Right kidney (tissue), 1 donor: ENCODE data around the gene GLRX3.
"Not testable (repeated sequence)": the region's sequence is repeated elsewhere in the genome, so short reads cannot be mapped to it uniquely, and the experiment has no call there.

Experiments used
- DNase-seq: peaks from one replicate; pipeline ENCODE4 v3.0.0-alpha.2; 2016

The GLRX3 gene

DNA sequence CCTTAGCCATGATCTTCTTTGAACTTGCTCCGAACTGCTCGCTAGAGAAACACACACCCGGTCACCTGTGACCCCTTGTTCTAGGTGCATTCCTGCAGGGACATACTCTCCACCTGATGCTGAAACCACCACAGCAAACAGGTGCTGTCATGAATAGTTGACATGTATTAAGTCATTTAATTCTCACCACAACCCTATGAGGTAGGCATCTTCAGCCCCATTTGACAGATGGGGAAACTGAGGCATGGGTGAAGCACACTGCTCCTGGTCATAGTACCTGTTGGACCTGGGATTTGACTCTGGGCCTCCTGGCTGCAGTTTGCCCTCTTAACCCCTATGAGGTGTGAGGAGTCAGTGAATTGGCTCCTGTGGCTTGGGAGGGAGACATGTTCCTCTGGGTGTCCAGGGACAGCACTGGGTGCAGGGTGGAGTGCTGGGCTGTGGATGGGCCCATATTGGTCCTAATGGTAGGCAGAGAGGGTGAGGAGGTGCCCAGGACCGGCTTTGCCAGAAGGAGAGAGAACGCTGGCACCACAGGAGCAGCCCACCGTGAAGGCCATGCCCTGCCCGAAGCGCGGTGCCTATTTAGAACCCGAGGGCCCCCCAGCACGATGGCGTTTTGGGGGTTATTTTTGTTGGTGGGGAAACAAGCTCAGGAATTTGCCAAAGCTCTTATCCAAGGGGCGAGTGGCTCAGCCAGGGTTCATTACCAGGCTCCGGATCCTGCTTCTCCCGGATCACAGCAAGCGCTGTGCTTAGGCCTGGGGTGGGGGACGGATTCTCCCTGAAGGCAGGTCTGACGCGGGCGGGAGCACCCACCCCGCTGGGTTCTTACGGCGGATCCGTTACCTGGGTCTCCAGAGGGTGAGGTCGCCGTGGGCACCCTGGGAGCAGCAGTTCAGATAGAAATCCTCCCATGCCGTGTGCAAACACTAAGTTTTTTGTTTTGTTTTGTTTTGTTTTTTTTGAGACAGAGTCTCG is 52.3 kb downstream of the GLRX3 start:
- no peak for DNase-seq

DNA sequence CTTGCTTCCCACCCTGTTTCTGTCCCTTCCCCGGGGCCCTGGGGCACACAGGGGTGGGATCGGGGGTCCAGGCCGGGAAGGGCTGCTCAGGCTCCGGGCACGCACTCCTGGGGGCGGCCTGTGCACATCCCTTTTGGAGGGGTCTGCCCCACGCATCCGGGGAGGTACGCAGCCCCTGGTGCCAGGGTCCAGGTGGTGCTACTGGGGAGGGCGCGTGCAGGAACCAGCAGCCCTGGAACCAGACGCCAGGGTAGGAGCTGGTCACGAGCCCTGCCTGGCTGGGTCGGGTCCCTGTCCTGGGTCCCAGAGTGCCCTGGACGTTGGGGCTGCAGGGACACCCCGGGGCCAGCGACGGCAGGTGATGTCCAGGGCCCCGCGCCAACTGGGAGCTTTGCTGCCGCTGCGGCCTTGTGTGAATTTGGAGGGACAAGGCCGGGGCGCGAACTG is 53.4 kb downstream of the GLRX3 start:
- DNase-seq, result no peak

DNA sequence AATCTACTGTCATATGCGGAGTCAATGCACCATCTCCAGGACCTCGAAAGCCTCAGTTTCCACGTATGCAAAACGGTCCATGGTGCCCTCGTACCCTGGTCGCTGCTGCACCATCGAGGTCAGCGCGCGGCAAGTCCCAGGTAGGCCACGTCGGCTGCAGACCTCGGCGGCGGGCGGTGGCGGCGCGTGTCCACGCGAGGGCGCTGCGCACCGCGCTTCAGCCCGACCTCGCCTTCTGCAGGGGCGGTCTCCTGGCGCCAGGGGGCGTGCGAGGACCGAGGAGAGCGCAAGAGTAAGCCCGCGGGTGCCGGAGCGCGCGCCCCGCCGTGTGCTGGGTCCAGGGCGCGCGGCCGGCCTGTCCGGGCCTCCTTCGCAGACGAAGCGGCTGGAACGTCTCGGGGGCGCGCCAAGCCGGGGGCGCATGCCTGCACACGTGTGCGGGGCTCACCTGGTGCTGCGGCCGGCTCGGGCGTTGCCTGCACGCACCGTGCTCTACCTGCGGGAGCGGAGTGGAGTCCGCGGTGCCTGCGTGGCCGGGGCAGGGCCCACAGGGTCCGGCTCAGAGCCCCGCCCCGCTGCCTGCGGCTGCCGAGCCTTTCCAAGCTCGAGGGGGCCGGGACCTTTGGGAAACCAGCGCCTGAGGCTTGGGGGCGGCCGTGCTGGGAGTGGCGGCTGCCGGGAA is 54.0 kb downstream of the GLRX3 start:
- DNase-seq, result peak; percentile 99

DNA sequence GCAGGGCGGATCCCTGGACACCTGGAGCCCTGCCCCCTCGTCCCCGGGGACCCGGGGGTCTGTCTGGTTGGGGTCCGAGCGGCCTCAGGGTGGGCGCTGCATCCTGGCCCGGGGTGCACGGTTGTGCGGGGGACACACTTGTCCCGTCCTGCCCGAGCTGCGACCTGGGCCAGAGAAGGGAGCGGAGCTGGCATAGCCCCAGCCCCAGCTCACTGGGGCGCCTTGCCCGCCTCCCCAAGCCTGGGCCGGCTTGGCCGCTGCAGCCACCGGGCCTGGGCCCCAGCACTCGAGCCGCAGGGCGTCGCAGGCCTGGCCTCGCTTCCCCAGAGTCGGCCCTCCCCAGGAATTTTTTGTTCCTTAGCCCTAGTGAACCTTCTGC is 54.5 kb downstream of the GLRX3 start:
- no peak for DNase-seq

DNA sequence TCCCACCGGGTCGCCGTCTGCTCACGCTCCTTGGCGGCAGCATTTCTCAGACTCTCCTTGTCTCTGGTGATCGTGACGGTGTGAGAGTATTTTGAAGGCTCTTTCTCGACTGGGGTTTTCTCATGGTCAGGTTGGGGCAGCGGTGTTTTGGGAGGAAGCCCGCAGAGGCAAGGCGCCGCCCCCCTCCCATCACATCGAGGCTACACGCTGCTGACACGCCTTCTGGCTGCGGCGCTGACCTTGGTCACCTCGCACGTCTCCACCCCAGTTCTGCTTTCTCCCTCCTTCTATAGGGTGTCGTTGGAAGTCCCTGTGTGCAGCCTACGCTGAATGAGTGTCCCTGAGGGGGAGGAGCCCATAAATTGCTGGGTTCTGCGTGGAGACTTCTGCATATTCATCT is 55.2 kb downstream of the GLRX3 start:
- DNase-seq, result no peak

DNA sequence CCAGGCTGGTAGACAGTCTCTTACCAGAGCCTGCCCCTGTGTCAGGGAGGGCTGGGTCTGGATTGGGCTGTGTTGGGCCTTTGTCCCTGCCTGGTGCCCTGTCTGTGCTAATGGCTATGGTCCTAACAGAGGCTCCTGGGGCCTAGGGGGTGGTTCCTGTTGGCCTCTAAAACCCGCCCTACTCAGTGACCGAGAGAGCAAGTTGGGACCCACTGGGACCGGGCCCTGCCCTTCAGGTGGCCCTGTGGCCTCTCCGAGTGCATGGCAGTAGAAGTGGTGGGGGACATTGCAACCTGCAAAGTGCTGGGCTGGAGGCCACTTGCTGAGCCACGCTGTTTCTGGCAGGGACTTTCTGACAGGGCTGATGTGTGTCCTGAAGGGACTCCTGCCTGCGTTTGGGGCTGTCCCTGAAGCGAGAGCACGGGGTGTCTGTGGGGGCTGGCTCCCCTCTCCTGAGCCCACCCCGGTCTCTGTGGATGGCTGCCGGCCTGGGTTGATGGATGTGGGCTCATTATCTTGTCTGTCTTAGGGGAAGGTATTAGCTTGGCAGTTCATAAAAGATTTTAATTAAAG is 56.2 kb downstream of the GLRX3 start:
- DNase-seq, result no peak

DNA sequence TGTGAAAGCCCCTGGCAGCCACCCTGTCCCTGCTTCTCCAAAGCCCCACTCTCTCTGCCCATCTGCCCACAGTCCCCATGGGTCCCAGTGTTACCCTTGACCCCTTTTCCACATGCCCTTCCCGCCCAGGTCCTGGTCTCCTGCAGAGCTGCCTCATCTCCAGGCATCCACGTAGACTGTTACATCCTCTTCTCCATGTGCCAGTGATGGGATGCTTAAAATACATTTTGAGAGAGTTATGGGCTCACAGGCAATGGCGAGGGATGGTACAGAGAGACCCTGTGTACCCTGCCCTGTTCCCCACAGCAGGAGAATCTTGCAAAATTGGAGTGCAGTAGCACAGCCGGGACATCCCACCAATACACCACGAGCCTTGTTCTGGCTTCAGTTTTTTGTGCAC is 56.8 kb downstream of the GLRX3 start:
- DNase-seq, result no peak

DNA sequence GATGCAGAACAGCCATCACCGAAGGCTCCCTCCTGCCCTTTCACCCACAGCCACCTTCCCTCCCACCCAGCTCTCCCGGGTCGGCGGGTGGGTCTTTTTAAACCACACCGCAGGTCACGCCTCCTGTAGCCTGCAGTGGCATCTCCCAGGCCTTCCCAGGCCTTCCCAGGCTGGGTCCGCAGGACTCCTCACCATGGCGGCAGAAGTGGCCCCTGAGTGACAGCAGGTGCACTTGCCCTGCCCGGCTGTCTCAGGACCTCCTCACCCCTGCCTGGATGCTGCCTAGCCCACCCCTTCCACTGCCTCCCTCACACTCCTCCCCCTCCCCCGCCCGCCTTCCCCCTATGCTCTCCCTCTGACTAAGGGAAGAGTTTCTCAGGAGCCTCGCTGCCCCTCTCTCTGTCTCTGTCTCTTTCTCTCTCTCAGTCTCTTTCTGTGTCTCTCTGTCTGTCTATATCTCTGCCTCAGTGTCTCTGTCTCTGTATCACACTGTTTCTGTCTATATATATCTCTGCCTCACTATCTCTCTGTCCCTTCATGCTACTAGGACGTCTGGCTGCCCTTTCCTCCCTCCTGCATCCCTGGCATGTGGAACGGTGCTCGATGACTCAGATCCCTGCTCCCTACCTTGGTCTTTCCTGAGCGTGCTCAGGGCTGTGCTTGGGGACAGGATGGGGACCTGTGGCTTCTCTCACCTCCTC is 57.5 kb downstream of the GLRX3 start:
- no peak for DNase-seq

DNA sequence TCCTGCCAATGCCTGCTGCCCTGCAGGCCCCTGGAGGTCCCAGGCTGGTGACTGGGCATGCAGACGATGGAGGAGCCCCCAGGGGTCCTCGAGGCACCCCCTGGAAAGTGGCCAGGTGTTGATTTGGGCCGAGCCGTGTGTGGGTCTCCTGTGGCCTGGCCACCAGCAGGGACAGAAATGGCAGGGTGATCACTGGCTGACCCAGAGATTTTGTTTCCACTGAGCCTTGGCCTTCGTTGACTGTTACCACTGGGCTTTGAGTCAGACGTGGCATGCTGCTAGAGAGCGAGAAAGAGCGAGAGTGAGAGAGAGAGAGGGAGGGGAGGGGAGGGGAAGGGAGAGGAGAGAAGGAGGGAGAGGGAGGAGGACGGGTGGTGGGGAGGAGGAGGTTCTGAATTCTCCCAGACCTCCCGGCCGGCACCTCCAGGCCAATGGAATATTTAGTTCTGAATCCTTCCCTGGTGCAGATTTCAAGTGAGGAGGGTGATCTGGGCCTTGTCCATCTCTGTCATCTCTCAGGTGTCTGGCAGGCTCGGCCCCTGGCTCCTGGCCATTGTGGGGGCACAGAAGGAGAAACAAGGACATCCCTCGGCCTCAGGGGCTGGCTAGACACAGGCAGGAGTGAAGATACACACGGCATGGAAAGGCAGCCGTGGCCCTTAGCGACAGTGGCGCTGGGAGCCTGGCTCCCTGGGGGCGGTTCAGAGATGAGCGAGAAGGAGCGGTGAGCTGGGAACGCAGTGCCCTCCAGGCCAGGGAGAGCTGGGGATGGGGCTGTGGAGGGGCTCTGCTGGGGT is 58.2 kb downstream of the GLRX3 start:
- DNase-seq, result no peak

DNA sequence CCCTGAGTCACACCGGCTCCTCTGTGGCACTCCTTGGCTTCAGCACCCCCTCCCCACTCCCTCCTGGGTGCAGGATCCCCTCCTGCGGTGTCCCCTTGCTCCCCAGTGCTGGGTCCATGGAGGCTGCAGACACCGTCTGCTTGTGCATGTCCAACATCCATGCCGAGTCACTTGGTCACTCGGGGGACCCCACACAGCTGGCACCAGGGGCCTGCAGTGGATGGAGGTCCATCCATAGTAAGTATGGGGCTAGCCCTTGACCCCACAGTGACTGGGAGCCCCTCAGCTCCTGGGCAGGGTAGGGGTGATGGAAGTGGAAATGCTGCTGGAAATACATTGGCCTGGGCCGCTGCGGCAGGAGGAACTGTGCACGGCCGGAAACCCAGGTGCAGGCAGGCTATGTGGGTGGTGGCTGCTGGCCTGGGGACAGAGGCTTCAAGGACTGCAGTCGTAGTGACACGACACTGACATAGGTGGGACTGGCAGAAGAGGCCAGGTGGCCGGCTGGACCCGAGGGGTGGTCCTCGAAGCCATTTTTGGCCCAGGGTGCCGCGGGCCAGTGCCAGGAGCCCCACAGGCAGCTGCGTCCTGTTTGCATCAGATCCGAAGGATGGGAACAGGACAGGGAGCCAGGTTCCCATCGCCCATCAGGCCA is 58.9 kb downstream of the GLRX3 start:
- DNase-seq, result no peak

DNA sequence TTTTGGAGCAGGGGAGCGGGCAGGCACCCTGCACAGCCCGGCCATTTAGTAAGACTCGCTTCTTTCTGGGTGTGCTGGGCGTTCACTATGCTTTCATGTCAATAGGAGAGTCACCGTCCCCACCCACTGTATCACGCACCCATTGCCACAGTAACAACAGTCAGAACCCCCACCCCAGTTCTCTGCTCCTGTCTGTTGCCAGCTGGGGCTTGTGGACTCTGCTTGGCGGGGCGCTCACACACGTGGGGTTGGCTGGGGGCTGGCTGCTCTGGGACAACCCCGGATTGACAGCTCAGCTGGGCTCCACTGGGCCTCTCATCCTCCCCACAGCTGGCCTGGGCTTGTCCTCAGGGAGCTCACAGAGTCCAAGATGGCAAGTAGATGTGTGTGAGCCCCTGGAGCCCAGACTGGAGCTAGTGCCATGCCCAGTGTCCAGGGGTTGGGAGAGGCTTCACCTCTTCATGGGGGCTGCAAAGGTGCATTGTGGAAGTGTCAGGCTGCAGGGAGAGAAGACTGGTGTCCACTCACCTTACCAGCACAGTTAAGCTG is 59.6 kb downstream of the GLRX3 start:
- DNase-seq, result no peak

DNA sequence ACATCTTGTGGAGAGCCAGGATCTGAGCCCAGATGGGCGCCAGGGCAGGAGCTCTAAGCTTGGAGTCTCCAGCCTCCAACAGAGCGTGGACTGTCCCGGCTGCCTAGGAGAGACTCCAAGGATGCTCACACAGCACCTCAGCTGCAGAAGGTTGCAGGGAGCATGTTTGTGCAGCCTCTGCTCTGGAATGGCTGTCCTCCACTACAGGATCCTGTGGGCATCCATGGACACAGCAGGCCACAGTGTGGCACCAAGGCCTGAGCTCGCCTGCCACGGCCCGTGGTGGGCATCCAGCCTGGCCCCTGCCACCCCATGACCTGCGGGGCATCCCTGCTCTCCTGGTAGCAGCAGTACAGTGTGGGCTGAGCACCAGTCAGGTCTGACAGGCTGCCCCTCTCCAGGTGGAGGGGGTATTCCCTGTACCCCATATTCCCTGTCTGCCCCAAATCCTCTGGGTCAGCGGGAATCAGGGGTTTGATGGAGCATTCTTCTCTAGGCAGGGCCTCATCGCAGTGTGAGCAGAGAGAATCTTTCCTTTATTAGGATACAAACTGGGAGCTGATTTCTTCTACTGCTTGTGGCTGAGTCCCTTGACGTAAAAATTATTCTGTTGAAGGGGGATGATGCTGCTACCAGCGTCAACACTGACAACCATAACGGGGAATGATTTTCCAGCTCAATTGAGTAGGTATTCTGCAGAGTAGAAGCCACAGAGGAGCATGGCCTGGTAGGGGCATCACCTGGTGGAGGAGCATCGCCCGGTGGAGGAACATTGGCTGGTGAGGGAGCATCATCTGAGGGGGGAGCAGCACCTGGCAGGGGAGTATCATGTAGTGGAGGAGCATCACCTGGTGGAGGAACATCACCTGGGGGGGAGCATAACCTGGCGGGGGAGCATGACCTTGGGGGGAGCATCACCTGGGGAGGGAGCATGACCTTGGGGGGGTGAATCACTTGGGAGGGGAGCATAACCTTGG is 60.6 kb downstream of the GLRX3 start:
- no peak for DNase-seq

DNA sequence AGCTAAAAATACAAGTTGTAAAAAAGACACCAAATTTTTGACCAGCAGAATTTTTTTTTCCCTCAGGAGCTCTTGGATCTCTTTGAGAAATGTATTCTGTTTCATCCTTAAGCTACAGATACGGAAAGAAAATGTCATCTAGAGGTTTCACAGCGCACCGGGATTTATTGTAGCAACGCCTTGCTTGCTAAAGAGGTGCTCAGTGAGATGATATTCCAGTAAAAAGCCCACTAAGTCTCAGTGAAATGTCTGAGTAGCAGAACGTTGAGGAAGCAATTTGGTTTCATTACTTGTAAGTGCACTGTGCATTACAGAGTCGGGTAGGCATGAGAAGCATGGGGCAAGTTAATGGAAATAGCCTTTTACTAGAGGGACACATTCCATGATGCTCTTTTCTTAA is 62.5 kb downstream of the GLRX3 start:
- no peak for DNase-seq

DNA sequence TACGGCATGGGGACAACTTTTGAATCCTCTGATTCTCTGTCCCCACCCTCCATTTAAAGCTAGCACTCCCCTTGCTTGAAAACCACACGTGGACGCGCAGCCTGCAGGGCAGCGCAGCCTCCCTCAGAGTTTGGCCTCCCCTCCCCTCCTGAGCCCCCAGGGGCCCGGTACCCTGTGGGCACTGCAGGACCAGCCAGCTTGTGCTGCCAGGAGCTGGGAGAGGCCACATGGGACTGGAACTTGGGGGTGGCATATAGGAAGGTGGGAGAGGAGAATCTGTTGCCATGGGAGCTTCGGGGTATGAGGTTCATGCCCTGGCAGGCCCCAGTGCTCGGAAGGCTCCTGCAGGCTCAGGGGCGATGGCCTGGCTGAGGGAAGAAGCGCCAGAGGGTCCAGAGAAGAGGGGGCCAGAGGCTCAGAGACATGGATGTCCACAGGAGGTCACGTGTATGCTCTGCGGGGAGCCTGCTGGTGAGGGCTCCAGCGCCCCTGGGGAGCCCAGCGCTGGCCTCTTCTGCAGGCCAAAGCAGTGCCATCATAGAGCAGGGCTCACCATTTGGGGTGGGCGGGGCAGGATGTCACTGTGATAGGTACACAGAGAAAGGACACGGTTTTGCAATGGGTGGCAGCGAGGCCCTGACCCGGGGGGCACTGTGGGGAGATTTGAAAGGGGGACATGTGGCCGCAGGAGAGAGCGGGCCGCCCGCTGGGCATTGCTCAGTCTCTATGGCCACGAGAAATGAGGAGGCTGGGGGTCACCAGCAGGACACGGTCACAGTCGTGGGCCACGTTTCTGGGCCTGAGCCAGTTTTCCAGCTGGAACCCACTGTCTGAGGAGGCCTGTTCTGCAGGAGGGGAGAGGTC is 64.2 kb downstream of the GLRX3 start:
- no peak for DNase-seq

DNA sequence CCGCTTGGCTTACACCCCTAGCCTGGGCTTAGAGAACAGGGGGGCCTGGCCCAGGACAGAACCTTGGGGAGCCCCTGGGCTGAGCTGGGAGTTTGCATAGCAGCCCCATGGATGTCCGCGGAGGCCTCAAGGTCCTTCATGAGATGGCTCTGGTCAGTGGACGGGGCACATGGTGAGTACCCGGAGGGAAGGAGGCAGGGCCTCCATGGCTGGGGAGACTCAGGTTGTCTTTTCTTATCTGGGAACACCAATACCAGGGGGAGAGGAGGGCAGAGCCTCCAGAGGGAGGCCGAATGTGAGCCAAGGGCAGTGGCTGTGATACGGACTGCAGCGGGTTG is 64.8 kb downstream of the GLRX3 start:
- DNase-seq, result no peak

DNA sequence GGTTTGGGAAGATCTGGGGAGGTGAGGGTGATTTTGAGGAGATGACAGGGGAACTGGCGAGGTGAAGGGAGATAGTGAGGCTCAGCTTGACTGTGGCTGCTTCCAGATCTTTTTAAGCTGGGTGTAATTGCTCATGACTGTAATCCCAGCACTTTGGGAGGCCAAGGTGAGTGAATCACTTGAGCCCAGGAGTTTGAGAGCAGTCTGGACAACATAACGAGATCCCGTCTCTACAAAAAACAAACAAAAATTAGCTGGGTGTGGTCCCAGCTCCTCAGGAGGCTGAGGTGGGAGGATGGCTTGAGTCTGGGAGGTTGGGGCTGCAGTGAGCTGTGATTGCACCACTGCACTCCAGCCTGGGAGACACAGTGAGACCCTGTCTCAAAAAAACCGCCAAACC is 66.0 kb downstream of the GLRX3 start:
- not testable (repeated sequence) for DNase-seq

DNA sequence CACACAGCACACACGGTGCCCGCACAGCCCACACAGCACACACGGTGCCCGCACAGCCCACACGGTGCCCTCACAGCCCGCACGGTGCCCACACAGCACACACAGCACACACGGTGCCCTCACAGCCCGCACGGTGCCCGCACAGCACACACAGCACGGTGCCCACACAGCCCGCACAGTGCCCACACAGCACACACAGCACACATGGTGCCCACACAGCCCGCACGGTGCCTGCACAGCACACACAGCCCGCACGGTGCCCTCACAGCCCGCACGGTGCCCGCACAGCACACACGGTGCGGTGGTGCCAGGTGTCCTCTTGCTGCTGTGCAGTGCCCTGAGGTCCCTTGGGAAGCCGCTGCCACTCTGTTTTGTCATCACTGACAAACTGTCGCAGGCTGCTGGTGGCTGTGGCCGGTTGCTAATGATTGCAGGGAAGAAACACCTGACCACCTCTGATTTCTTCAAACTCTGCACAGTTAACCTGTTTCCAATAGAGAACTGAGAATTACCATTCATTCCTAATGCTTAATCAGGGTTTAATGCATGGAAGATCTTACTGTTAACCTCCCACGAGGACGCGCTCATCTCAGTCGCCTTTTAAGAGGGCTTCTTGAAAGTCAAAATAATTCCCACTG is 66.9 kb downstream of the GLRX3 start:
- DNase-seq, result no peak

DNA sequence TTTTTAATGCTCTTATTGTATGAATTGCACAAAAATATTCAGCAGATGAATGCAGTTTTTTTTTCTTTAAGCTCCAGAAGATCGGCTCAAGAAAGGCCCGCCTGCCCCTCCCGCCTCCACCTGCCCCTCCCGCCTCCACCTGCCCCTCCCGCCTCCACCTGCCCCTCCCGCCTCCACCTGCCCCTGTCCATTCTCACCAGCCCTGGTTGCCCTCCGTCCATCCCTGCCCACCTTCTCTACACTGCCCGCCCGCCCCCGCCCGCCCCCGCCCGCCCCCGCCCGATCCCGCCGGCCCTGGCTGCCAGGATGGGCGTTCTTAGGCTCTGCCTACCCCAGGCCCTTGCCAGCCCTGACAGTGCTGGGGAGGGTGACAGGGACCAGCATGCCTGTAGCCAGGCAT is 67.4 kb downstream of the GLRX3 start:
- DNase-seq, result no peak
